ENCODE results near the gene FOXP2.

DNA sequence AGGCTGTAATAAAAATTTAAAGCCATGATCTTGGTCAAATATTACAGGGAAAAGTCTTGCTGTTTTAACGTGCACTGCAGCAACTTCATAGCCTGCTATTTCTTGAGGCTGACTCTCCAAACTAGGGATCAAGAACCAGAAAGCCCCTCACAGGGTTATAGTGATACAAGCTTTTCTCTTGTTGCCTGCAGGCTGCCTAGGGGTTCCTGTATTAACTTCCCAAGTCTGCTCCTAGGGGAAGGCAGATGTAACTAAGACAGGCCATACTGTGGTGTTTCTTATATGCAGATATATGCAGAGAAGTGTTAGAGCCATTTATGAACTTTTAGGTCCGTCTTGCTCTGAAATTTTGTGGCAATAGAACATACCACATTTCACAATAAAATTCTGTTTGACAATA is 175.7 kb downstream of the FOXP2 start:
- TF ChIP-seq GATA2 (IDR thresholded peaks at IDR 0.05; ENCODE audit: low read depth, low read length), result no peak
- TF ChIP-seq GATA3 (IDR thresholded peaks at IDR 0.05; ENCODE audit: low read depth, low read length), result no peak

Data from SH-SY5Y (cell line).